Caki2 (cell line): Measurements from ENCODE around the gene ANGEL1. TPM values are rescaled to one million over a fixed set of nuclear protein-coding genes. Genes with fewer than 3 reads are reported as not detected.
A peak's percentile ranks its signal among the peaks of the same experiment; 100 is the strongest.

Source experiments
- DNase-seq: peaks from one replicate; pipeline ENCODE4 v3.0.0-alpha.2; 2015; ENCODE audit warnings: low read depth
- in situ Hi-C: cut with HindIII; loops from 2 replicates; pipeline ENCODE4 v1.10.0; 2016; ENCODE audit warnings: low sequenced_read_pairs, low pct_unique_long_range_greater_than_20kb, mixed read lengths
- total RNA-seq: library from RNA; depleted of rRNA; stranded (reverse); fragments of >200 nt; shearing (Covaris generic); gene quantifications from 2 replicates; pipeline ENCODE4 v1.2.3, GENCODE V29; 2014; ENCODE audit warnings: low replicate concordance

Gene ANGEL1
- total RNA-seq, 1 experiment from 2014 or later = 11.8 TPM

DNA sequence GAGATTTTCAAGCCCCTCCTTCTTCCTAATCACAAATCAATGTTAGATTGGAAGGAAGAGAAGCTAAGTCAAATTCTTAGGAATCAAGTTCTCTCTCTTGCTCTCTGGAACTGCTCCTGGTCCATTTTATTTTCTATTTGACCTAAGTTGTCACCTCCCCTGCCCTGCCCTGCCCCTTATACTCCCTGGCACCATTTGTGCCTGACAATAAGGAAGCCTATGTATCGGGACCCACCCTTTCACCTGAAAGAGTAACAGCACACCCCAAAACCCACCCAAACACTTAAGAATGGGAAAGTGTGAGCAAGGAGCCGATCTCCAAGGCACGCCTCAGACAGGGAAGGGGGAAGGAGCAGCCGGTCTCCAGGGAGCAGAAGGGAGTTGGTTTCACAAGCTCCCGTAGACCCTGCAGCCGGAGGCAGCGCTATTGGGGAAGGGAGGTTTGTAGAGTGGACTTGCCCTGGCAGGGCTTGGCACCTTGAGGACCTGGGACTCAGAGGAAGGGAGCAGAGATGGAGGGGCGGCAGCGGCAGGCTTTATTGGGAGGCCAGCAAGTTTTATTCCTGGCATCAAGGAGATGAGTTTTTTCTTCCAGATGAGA lies 15.1 kb upstream of the ANGEL1 start:
- no peak for DNase-seq
- in situ Hi-C loops = no loop called here

DNA sequence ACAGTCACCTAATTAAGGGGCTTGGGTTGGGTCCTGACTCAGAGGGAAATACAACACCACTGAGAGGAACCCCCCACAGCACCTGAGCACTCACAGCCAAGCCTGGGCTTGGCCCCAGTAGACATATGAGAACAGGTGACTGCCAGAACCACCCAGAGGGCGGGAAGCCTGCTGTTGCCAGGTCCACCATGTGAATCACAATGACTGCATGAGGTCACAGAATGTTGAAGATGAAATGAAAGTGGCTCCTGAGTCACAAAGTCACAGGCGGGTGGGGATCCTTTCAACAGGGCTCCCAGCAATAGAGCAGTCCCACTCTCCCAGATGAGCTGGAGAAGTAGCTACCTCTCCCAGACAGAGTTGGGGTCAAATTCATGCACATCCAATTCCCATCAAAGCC lies 13.4 kb upstream of the ANGEL1 start, which contains the start of gene LRRC74A:
Gene LRRC74A, plus strand, starts transcription at position 287 of the 400 bp plus-strand sequence. CDS start 290 bp downstream, outside the sequence.
- no peak for DNase-seq
- in situ Hi-C loops = no loop called here

DNA sequence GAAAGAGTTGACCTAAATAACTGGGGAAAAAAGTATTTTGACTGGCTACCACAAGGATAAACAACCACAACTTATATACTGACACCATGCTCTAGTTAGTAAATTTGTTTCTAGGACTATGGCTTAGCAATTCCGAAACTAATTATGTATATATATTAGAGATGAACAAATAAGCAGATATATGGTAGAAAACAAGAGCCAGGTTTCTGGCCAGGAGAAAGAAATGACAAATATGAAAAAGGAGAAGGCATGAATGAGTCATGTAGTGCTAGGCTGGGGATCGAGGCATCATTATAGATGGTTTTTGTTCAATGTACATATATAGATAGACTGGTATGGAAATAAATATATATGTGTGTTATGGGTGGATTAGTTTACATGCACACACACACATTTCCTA lies 8.0 kb upstream of the ANGEL1 start:
- DNase-seq = no peak
- in situ Hi-C loops = no loop called here

DNA sequence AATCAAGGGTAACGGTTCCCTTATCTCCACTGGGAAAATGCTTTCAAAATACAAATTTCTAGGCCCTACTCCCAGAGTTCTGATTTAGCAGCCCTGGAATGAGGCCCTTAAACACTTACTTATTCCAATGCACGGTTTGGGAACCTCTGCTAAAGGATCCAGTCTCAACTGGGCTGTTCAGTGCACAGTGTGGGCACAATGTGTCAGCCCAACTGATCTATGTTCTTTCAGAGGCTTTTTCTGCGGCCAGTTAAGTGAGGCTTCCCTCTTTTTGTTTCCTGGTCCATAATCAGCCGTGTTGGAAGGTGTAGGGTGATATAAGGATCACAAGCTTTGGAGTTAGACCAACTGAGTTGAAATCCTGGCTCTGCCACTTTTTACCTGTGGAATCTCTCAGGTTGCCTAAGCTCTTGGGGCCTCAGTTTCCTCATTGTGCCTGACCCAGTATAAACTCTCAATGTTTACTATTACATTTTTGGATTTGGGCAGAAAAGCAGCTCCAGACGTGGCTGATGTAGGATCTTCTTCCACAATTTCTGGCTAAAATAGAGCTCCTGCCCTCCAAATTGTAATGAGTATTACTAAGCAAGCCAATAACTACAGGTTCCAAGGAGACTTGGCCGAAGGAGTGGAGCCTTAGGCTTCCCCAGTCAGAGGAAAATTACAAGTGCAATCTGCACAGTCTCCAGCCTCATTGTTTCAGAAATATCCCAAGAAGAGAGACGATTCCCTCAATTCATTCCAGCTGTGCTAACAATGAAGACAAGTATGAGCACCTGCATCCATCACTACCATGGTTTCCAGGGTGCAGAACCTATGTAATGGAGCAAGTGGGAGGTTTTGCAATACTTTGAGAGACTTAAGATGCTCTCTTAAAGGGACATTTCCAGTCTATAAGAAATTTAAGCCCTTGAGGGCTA lies 2.3 kb upstream of the ANGEL1 start:
- DNase-seq = no peak
- in situ Hi-C loops = no loop called here

DNA sequence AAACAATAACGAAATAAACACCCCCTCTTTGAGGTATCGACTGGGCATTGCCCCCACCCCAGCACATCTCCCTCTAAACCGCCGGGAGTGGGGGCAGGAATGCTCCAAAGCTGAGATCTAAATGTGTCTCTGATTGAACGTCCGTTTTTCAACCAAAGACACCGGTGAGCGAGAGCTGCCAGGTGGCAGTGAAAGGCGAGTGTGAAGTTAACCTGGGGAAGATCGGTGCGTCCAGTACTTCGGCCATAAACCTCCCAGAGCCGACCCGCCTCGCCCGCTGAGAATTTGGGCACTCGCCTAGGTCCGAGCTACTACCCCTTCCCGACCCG lies 625 bp downstream of the ANGEL1 start:
- in situ Hi-C loops = no loop called here
- no peak for DNase-seq

DNA sequence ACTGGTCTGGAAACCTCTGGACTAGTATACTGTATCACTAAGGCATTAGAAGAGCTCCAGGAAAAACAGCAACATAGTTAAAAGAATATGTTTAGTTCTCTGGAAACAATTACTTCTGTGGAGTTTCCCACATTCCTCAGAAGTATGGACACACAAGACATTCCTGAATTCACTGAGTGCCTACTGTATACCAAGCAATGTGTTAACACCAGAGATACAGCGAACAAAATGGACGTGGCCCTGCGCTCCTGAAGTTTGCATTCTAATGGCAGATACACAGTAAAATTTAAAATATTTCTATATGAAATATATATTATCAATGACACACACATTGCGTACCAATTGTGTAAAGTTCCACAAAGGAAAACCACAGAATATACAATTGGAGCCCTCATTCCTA lies 1.1 kb downstream of the ANGEL1 start:
- in situ Hi-C loops = no loop called here
- no peak for DNase-seq

DNA sequence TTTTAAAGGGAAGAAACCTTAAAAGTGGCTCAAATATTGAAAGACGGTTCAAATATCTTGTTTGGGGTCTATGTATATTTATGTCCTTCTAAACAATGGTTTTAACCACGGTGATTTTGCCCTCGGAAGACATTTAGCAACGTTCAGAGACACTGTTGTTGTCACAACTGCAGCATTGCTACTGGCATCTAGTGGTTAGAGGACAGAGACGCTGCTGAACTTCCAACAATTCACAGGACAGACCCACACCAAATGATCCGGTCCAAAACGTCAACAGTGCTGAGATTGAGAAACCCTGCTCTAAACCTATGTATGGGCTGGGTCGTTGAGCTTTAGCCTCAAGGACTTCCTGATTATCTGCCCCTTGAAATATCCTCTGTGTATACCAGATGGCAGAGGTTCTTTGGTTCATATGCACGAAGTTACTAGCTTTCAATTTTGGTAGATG lies 1.7 kb downstream of the ANGEL1 start:
- DNase-seq = peak; percentile 2

DNA sequence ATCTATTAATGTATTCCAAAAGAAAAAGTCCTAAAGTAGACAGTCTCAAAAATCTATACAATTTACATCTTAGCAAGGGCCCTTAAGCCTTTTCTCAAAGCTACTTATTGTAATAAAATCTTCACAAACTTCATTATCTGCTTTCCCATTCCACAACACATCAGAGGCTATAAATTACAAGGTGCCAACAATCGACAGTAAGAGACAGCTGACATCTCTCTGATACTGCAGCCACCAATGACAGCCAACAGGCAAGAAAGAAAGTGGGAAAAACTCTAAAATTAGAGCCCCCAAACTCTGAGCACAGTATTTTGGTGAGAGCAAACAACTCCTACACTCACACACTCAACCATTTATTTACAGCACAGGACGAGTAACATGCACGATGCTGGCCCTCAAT lies 2.2 kb downstream of the ANGEL1 start:
- in situ Hi-C loops = no loop called here
- no peak for DNase-seq

More for the DNA sequence above, 1.7 kb downstream of the ANGEL1 start:
- in situ Hi-C loops = no loop called here

DNA sequence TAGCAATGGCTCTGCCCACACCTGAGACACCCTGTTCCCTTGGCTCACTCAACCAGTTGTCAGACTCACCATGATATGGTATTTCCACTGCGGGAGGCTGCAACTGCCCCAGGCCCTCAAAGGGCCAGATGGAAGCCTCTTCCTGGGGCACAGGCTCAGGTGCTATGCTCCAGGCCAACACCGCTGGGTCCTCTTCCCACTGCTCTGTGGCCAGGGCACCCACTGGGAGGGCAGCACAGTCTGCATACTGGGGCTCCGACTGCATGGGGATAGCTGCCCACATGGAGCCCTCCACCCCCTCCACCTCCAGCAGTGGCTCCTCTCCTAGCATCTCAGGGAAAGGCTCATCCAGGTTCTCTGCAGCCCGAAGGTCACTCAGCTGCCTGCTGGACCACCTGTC lies 3.7 kb downstream of the ANGEL1 start:
- in situ Hi-C loops = no loop called here
- no peak for DNase-seq

DNA sequence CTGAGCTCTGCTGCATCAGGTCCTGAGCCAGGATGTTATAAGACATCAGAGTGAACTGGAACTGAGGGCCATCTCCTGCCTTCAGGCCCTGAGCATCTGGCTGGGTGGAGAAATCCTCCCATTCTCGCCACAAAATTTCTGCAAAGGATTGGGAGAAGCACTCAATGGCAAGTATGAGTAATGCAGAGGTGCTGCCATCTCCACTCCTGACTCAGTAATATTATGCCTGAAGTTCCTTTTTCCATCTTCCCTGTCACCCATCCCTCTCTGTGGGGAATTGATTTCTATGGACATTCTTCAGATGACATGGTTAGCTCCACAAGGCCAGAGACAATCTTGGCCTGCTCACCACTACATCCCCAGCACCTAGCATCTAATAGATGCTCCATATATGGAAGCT lies 4.7 kb downstream of the ANGEL1 start:
- in situ Hi-C loops = no loop called here
- DNase-seq = no peak

DNA sequence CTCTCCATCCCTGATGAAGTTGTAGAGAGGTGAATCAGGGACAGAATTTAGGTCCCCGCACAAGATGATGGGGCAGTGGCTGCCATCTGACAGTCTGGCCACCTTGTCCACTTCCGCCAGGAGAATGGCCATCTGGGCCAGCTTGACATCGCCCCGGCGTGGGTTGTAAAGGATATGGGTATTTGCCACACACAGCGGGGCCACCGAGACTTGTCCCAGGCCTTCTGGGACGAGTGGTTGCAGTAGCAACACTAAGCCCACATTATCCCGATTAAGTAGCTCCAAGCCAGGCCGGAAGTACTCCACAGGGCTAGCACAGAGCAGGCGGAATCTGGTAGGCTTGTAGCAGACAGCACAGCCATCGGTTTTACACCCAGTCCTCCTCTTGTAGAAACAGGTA lies 6.2 kb downstream of the ANGEL1 start:
- DNase-seq = no peak
- in situ Hi-C loops = no loop called here

DNA sequence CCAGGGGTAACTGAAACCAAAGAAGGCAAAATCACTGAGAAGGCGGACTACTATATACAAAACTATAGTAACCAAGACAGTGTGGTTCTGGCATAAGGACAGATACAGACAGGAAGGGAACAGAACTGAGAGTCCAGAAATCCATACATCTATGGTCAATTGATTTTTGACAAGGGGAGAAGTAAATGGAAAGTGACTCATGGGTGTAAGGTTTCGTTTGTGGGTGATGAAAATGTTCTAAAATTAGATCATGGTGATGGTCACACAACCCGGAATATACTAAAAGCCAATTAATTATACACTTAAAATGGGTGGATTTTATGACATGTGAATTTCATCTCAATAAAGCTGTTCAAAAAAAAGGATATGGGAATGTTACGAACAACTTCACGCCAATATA lies 18.7 kb downstream of the ANGEL1 start:
- in situ Hi-C loops = no loop called here

DNA sequence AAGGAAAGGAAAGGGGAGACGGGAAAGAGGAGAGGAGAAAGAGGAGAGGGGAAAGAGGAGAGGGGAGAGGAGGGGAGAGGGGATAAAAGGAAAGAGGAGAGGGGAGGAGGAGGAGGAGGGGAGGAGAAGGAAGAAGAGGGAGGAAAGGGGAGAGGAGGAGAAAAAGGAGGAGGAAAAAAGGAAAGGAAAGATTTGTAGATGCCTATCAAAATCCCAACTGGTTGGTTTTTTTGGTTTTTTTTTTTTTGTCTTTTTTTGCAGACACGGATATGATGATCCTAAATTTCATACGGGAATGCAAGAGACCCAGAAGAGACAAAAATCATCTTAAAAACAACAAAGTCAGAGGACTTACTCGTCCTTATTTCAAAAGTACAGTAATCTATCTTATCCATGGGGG lies 19.4 kb downstream of the ANGEL1 start:
- no peak for DNase-seq
- in situ Hi-C loops = no loop called here

More for the DNA sequence above, 18.7 kb downstream of the ANGEL1 start:
- no peak for DNase-seq

DNA sequence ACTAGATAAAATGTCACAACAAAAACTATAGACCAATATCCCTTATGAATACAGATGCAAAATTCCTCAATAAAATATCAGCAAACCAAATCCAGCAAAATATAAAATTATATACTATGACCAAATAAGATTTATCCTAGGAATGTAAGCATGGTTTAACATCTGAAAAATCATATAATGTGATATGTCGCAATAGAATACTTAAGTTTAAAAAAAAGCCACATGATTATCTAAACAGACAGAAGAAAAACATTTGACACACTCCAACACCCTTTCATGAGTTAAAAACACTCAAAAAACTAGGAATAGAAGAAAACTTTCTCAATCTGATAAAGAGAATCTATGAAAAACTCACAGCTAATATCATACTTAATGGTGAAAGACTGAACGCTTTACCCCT lies 20.3 kb downstream of the ANGEL1 start:
- in situ Hi-C loops = no loop called here
- DNase-seq = no peak

DNA sequence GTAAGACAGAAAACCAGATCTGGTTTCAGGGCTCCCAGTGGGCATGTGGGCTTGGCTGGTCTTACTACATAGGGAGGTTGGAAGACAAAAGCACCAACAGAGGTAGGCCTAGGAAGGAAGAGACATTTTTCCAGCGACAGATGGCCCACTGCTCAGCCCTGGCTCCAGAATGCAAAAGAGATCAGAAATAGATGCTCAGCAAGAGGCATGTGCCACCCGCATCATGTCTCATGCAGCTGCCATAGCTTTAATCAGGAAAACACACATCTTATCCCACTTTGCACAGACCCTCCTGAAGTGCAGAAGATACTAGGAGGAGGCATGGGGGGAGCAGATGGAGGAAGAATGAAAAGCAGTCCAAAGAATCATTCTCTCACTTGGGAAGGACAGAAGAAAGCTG lies 26.1 kb downstream of the ANGEL1 start:
- in situ Hi-C loops = no loop called here
- no peak for DNase-seq

DNA sequence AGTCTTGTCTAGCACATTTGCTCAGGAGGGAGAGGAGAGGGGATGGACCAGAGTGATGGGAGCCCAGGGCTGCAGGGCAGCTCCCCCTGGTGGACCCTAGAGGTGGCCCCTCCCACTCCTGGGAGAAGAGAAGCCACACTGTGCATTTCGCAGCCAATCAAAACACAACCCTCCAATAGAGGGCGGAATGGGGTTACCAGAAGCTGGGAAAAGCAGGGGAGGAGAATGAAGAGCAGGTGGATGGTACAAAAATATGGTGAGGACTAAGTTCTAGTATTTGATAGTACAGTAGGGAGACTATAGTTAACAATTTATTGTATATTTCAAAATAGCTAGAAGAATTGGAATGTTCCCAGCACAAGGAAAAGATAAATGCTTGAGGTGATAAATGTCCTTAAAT lies 27.8 kb downstream of the ANGEL1 start:
- in situ Hi-C loops = no loop called here
- peak; percentile 51 for DNase-seq

DNA sequence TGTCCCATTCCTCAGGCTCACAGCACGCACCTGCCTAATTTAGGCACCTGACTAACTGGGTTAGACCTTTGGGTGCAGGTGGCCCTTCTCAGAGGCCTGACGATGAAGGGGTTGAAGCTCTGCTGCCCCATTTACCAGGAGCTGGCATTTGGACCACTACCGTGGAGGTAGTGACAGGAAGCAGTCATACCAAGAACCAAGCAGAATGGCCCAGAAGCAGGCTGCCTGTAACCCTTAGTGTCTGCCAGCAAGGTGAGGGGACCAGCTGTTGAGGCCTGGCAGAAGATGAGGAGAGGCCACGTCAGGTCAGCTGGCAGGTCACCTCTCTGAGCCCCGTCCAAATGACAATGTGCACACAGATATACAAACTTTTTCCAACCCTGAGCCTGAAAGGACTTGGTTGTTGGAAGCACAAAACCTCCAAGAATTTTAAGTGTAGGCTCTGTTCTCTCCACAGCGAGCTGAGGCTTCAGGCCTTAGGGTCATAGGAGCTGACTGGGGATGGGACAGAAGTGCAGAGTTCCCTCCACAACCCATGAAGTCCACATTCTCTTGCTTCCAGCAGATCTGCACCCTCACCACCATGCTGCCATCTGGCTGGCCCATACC lies 28.3 kb downstream of the ANGEL1 start:
- no peak for DNase-seq
- in situ Hi-C loops = no loop called here

DNA sequence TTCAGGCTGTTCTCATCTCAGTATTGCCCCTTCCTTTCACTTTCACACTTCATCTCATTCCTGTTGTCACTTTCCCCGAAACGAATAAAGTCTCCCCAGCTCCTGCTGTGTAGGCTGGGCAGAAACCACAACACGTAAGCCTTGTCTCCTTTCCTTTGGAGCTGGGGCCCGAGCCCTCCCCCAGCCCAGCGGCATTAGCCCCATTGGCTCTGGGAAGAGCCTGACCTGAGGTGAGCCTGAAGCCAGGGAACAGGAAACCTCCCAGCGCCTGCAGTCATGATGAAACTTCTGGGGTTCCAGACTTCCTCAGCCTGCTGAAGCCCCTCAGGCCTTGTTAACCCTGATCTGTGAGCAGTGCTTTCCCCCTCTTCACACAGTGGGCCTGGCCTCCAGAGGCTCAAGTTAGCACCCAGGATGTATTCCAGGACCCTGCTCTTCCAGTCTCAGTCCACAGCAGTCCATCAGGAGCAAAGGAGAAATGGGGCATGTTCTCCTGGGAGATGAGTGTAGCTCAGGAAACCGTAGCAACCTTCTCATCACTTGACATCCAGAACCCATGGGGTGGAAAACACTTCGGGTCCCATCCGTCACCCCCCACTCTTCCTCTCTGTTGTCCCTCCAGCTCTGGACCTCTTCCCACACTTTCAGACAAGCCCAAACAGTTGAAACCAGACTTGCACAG lies 29.7 kb downstream of the ANGEL1 start:
- in situ Hi-C loops = no loop called here
- DNase-seq = no peak
